ENCODE measurements around the gene GNG14.

Gene GNG14

DNA sequence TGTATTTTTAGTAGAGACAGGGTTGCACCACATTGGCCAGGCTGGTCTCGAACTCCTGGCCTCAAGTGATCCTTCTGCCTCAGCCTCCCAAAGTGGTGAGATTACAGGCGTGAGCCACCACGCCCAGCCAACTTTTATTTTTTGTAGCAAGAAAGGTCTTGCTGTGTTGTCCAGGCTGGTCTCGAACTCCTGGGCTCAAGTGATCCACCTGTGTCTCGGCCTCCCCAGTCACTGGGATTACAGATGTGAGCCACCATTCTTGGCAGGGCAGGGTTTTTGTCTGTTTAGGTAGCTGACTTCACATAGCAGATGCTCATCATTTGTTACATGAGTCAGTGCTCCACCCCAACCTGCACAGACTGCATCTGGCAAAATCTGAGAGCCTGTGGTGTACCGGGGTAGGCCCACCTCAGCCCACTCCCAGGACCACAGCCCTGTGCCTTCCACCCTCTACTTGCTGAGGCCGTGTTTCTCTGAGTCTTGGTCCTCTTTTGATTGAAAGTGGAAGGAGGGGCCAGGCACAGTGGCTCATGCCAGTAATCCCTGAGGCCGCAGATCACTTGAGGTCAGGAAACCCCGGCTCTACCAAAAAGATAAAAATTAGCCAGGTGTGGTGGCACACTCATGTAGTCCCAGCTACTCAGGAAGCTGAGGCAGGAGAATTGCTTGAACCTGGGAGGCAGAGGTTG is 40.1 kb downstream of the GNG14 start:
- no peak for TF ChIP-seq PAX5 (IDR thresholded peaks at IDR 0.05; ENCODE audit: insufficient read depth, low read length, severe bottlenecking)
- no peak for DNase-seq (ENCODE audit: insufficient read length, low spot score)
- no peak for FAIRE-seq

DNA sequence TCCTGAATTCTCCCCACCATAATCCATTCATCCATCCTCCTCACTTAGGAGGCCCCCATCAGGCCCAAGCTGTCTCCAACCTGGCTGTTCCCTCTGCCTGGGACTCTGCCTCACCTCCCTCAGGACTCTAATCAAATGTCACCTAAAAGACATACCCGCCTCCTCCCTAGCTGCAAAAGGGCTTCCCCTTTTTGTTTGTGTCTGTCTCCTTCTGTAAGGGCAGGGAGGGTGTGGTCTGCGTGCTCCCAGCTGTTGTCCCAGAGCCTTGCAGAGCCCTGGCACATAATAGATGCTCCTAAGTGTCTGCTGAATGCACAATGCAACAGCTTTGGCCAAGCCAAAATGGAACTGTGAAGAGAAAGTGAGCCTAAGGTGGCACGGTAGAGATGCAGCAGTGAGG is 42.3 kb downstream of the GNG14 start:
- FAIRE-seq (no peak), DNase-seq (ENCODE audit: insufficient read length, low spot score) (no peak)
- TF ChIP-seq SPI1 (IDR thresholded peaks at IDR 0.05; ENCODE audit: low read depth, low read length) (peak; percentile 75), POU2F2 (IDR thresholded peaks at IDR 0.05; ENCODE audit: low read depth, low read length) (no peak)

DNA sequence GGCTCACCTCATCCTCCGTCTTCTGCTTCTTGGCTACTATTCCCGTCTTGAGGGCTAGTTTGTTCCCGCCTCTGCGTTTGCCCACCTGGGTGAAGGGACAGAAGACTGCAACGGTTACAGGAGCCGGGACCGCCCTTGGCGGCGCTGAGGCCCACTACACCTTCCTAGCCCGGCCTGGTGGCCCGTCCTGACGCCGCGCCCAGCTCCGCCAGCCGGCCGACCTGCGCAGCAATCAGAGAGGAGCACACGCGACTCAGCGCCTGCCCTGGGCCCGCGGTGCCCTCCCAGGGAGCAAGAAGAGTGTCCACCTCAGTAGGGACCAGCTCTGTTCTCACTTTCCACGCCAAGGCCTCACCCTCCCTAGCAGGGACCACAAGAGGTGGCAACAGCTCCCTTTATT is 43.5 kb downstream of the GNG14 start:
- FAIRE-seq (no peak), DNase-seq (ENCODE audit: insufficient read length, low spot score) (no peak)
- no peak for TF ChIP-seq PAX5 (IDR thresholded peaks at IDR 0.05; ENCODE audit: insufficient read depth, low read length, severe bottlenecking)
- peak; percentile 55 for TF ChIP-seq POLR2AphosphoS5 (IDR thresholded peaks at IDR 0.05; ENCODE audit: low read depth, low read length)
- no peak for TF ChIP-seq POU2F2 (IDR thresholded peaks at IDR 0.05; ENCODE audit: low read depth, low read length)
- TF ChIP-seq SPI1 (IDR thresholded peaks at IDR 0.05; ENCODE audit: low read depth, low read length): no peak

DNA sequence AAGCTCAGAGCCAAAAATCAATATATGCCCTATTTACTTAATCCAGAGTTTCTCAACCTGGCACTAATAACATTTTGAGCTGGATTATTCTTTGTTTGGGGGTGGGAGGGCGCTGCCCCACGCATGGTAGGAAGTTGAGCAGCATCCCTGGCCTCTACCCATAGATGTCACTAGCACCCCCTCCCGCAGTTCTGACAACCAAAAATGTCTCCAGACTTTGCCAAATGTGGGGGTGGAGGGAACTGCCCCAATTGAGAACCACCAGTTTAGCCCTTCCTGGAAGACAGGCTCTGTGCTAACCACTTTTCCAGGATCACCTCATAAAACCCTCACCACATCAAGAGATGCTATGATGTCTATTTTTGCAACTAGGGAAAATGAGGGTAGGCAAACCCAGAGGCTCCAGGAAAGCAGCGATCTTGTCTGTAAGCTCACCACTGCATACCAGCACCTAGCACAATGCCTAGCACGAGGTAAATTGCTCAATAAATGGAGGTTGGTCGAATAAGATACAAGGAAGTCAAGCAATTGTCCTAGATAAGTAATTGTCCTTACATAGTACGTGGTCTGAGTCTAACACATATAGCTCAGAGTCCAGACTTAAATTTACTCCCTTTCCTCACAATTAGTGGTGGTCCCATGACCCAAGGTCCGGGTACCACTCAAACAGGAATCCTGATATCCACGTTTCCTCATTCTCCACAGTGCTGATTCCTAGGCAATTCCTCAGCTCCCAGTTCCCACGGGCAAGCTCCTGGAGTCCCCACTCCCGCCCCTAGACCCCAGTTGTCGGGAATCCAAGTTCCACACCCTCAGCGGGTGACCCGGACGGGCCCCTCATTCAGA is 45.8 kb downstream of the GNG14 start:
- DNase-seq (ENCODE audit: insufficient read length, low spot score): no peak
- TF ChIP-seq SPI1 (IDR thresholded peaks at IDR 0.05; ENCODE audit: low read depth, low read length) (0 out of 2 replicates have a peak, but pooled peaks have one; percentile 18), POLR2AphosphoS5 (IDR thresholded peaks at IDR 0.05; ENCODE audit: low read depth, low read length) (no peak), POLR2A (IDR thresholded peaks at IDR 0.05; ENCODE audit: low read depth, low read length) (0 out of 2 replicates have a peak, but pooled peaks have one; percentile 17), TAF1 (IDR thresholded peaks at IDR 0.05; ENCODE audit: low read depth, low read length) (no peak)

DNA sequence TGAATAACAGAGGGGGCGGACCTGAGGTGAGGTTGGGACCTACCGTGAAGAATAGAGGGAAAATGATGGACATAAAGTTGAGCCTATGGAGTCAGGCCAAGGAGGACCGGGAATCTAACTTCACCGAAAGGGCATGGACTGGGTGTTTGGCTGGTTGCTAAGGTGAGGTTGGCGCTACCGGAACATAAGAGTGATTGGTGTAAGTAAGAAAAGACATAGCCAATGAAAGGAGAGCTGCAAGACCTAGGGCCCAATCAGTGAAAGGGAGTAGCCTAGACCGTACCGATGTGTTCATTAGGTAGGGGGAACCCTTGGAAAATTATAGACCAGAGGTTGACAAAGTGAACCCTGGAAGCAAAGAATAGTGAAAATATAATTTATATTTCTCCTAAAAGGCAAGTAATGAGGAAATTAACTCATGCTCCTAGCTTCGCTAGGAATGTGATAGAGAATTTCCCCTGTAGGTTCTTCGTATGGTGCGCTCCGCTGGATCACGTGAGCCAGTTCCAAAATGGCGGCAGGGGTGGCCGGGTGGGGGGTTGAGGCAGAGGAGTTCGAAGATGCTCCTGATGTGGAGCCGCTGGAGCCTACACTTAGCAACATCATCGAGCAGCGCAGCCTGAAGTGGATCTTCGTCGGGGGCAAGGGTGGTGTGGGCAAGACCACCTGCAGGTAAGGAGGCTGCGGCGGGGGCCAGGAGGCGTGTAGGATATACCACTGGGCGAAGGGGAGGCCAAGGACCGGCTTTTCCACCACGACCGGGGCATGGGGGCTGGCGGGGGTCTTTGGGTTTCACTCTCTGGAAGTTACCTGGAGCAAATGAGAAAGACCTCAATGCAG is 49.4 kb downstream of the GNG14 start, which contains the start of gene GET3:
GET3 (plus strand) TSS at position 503 of the 840 bp plus-strand sequence; CDS start at position 512, 9 bp downstream.
- TF ChIP-seq POLR2AphosphoS5 (IDR thresholded peaks at IDR 0.05; ENCODE audit: low read depth, low read length) (peak; percentile 74), PAX5 (IDR thresholded peaks at IDR 0.05; ENCODE audit: insufficient read depth, low read length, severe bottlenecking) (no peak), TAF1 (IDR thresholded peaks at IDR 0.05; ENCODE audit: low read depth, low read length) (peak; percentile 95), POU2F2 (IDR thresholded peaks at IDR 0.05; ENCODE audit: low read depth, low read length) (peak; percentile 27; the same call in 1 of the 2 replicates), POLR2A (IDR thresholded peaks at IDR 0.05; ENCODE audit: low read depth, low read length) (peak; percentile 95), SPI1 (IDR thresholded peaks at IDR 0.05; ENCODE audit: low read depth, low read length) (no peak)
- FAIRE-seq (peak; percentile 99), DNase-seq (ENCODE audit: insufficient read length, low spot score) (peak; percentile 85)

More for the DNA sequence above, 45.8 kb downstream of the GNG14 start:
- peak; percentile 83 for FAIRE-seq

DNA sequence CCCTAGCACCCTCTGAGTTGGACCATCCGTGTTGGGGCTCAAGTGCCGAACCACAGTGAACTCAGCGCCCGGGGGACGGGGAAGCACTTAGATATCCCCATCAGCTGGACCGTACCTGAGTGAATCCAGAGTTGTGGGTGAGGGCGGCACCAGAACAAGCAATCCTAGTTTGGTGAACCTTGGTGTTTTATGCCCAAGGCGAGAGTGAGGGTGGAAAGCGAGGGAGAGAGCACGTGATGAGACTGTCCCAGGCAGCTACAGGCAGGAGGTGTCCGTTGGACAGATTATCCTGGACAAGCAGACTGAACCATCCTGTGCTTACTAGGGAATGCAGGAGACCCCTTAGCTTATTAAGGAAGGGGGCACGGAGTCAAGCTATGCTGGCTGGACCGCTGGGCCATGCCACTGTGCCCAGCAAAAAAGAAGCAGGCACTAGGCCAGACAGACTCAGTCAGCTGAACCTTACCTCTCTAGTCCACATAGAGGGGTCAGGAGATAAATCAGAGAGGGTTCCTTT is 50.1 kb downstream of the GNG14 start:
- FAIRE-seq (no peak), DNase-seq (ENCODE audit: insufficient read length, low spot score) (no peak)
- TF ChIP-seq PAX5 (IDR thresholded peaks at IDR 0.05; ENCODE audit: insufficient read depth, low read length, severe bottlenecking) (no peak), SPI1 (IDR thresholded peaks at IDR 0.05; ENCODE audit: low read depth, low read length) (no peak), POLR2A (IDR thresholded peaks at IDR 0.05; ENCODE audit: low read depth, low read length) (no peak), TAF1 (IDR thresholded peaks at IDR 0.05; ENCODE audit: low read depth, low read length) (no peak), POLR2AphosphoS5 (IDR thresholded peaks at IDR 0.05; ENCODE audit: low read depth, low read length) (no peak), POU2F2 (IDR thresholded peaks at IDR 0.05; ENCODE audit: low read depth, low read length) (no peak)
